ENCODE data around the gene OR1D5. TPM values are rescaled to one million over a fixed set of nuclear protein-coding genes. Genes with fewer than 3 reads are reported as not detected.

The OR1D5 gene
- total RNA-seq, 2 experiments from 2014 or later = not detected

DNA sequence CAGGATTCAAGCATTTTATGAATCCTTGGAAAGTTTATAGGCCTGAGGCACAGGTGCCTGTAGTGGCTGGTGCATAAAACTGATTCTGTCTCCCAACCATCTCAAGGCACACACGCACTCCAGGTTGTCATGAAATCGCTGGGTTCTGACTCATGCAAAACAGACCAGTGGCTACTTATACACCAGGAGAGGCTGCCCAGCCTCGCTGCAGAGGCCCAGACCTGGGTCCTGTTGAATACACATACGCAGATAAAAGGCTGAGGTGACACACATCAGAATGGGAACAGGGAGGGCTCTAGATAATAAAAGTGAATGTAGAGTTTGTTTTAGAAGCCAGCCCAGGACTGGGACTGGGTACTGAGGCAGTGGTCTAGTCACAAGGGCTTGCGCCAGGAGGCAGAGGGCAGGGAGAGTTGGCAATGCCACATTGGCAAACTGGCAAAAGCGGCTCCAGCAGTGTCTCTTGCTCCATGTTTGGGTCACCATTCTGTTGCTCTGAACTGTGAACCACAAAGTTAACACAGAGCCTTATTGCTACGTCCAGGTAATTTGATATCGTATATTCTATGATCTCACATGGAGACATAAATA lies 13.6 kb downstream of the OR1D5 start:
- no peak overlapping the region for H3K27ac Mint-ChIP-seq
- peak overlapping the region; percentile 76 for H3K4me3 ChIP-seq (ENCODE audit: low read length)
- no peaks in the 10 kb centered on the region for H3K9me3 ChIP-seq (ENCODE audit: control insufficient read depth in 1 of 2, insufficient read depth in 1 of 2, low read length in 2 of 2)
- ChIA-PET POLR2A (interaction anchor here (0.6 to 1.5 kb wide), 2 partner anchors 235 to 1365 kb away, joined by 3 to 4 read pairs; no protein-coding TSS in a partner anchor), CTCF (interaction anchor here (1.8 kb wide), 1 partner anchor 598 kb away, joined by 7 read pairs; no protein-coding TSS in a partner anchor)
- TF ChIP-seq CTCF (IDR thresholded peaks at IDR 0.05) = no peak
- no peaks in the 10 kb centered on the region for H3K36me3 ChIP-seq (ENCODE audit: insufficient read depth, low read length)
- no peak overlapping the region for H3K27ac ChIP-seq (ENCODE audit: low read depth in 1 of 2, low read length in 2 of 2)
- H3K27me3 ChIP-seq (ENCODE audit: control insufficient read depth in 1 of 2, insufficient read depth in 2 of 2, low read length in 2 of 2) = no peaks in the 10 kb centered on the region
- H3K4me3 Mint-ChIP-seq = peak overlapping the region; percentile 92
- no peak for ATAC-seq (ENCODE audit: poor library complexity)
- H3K4me1 Mint-ChIP-seq (ENCODE audit: low read depth) = peaks cover 12% of the 10 kb centered on the region
- H3K9me3 Mint-ChIP-seq = peaks cover 2% of the 10 kb centered on the region
- intact Hi-C loops (cut with DNase I, micrococcal nuclease) = loop anchor here in 1 of 2 experiments (2.0 to 10.0 kb wide), 2 partner anchors 595 to 775 kb away; no protein-coding TSS in a partner anchor
- peak in 1 of 14 experiments; percentile 16 for DNase-seq
- no peaks in the 10 kb centered on the region for H3K36me3 Mint-ChIP-seq (ENCODE audit: low read depth)
- no peaks in the 10 kb centered on the region for H3K27me3 Mint-ChIP-seq
- peaks cover 16% of the 10 kb centered on the region for H3K4me1 ChIP-seq (ENCODE audit: insufficient read depth, low read length)

DNA sequence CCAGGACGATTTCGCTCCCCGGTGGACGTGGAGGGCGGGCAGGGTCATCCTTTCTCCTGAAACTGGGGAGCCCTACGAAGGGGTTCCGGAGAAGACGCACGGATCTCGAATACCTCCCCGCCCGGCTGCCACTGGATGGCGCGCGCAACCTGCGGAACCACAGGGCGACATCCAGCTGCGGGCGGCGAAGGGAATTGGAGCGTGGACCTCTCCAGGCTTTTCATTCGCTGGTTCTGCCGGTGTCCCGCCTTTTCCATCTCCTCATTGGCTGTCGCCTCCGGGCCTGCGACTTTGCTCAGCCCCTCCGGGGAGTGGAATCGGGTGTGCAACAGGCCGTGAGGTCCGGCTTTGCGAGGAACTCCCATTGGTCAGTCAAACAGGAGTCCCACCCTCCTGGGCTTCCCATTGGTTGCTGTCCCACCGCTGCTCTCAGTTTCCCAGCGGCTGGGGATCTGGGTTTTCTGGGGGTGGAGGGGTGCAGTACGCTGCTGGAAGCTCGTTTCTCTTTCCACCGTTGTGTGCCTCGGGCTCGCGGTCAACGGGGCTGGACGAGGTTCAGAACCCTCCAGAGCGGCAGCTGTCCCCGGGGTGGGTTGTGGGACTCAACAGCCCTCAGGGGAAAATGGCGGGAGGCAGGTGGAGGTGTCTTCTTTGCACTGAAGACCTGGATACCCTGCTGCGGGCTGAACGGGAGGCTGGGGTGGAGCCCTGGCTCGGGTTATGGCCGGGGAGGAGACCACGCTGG lies 14.5 kb downstream of the OR1D5 start:
- intact Hi-C loops (cut with DNase I, micrococcal nuclease) = loop anchor here in 1 of 2 experiments (2.0 to 10.0 kb wide), 2 partner anchors 596 to 776 kb away; no protein-coding TSS in a partner anchor

More for the DNA sequence above, 14.5 kb downstream of the OR1D5 start:
- peak; percentile 98 for ATAC-seq (ENCODE audit: poor library complexity)
- no peaks in the 10 kb centered on the region for H3K36me3 ChIP-seq (ENCODE audit: insufficient read depth, low read length)
- DNase-seq = peak; percentile 86 to 98 (median 91)
- Mint-ChIP-seq H3K4me1 (ENCODE audit: low read depth) (peaks cover 12% of the 10 kb centered on the region), H3K4me3 (peak overlapping the region; percentile 92), H3K9me3 (peaks cover 5% of the 10 kb centered on the region), H3K27me3 (no peaks in the 10 kb centered on the region), H3K27ac (peak overlapping the region; percentile 64), H3K36me3 (ENCODE audit: low read depth) (no peaks in the 10 kb centered on the region)
- ChIA-PET CTCF (interaction anchor here (0.6 to 1.8 kb wide), 6 partner anchors 9 to 674 kb away, joined by 3 to 7 read pairs (median 4); partner anchors contain the start of gene SHPK), POLR2A (interaction anchor here (0.5 to 1.5 kb wide), 3 partner anchors 104 to 1364 kb away, joined by 3 to 4 read pairs (median 3); no protein-coding TSS in a partner anchor)
- peak overlapping the region in 1 of 2 donors; percentile 26 for H3K27ac ChIP-seq (ENCODE audit: low read depth in 1 of 2, low read length in 2 of 2)
- peak; percentile 64 for TF ChIP-seq CTCF (IDR thresholded peaks at IDR 0.05)
- H3K9me3 ChIP-seq (ENCODE audit: control insufficient read depth in 1 of 2, insufficient read depth in 1 of 2, low read length in 2 of 2) = peaks cover 2 to 8% of the 10 kb centered on the region in 2 experiments
- no peaks in the 10 kb centered on the region for H3K27me3 ChIP-seq (ENCODE audit: control insufficient read depth in 1 of 2, insufficient read depth in 2 of 2, low read length in 2 of 2)
- H3K4me3 ChIP-seq (ENCODE audit: low read length) = peak overlapping the region; percentile 76
- H3K4me1 ChIP-seq (ENCODE audit: insufficient read depth, low read length) = peaks cover 16% of the 10 kb centered on the region

Data from CD4-positive, alpha-beta T cell (primary cell).